GM21723 (cell line): ENCODE measurements around the gene ZBP1.

ENCODE experiments used
- ATAC-seq: cut with Tn5 transposase; IDR thresholded peaks from one replicate; pipeline ENCODE4 v1.9.1; 2021; ENCODE audit warnings: mild to moderate bottlenecking, moderate library complexity; ENCODE audit not compliant: unreplicated experiment

ZBP1 gene

GRCh38 chr20:57576617-57577550 lies 43.3 kb downstream of the ZBP1 start:
- ATAC-seq: no peak

- ATAC-seq: no peak
Observed at GRCh38 chr20:57576002-57576401, 44.2 kb downstream of the ZBP1 start.

DNA sequence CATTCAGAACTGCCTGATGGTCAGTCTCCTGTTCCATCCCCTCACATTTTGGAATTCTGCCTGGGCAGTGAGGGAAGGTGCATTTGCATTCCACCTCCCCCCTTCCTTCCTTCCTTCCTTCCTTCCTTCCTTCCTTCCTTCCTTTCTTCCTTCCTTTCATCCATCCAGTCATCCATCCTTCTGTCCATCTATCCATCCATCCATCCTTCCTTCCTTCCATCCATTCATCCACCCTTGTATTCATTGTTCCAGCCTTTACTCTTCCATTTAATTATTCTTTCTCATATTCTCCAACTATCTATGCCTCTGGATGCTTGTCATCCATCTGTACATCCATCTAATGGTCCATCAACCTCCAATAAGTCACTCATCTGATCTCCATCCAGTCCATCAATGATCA lies 45.3 kb downstream of the ZBP1 start:
- no peak for ATAC-seq

DNA sequence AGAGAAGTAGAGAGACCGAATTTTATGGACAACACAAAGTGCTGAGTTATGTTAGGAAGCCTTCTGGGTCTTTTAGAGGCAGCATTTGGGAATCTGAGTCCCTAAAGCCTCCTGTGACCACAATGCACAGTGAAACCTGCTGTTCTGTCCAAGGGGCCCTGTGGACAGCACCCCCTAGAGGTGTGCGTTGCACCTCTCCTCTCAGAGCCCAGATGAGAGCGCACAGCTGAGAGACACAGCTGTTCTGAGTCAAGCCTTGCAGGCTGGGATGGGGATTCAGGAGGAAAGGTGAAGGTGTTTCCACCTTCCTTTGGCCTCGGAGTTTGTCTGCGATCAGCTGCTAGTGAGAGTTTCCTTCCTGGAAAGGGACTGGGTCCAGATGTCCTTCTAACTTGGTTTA lies 46.3 kb downstream of the ZBP1 start:
- ATAC-seq: no peak

GRCh38 chr20:57573242-57573641 lies 47.0 kb downstream of the ZBP1 start:
- ATAC-seq: no peak

GRCh38 chr20:57571782-57572416 lies 48.3 kb downstream of the ZBP1 start:
- ATAC-seq: no peak

DNA sequence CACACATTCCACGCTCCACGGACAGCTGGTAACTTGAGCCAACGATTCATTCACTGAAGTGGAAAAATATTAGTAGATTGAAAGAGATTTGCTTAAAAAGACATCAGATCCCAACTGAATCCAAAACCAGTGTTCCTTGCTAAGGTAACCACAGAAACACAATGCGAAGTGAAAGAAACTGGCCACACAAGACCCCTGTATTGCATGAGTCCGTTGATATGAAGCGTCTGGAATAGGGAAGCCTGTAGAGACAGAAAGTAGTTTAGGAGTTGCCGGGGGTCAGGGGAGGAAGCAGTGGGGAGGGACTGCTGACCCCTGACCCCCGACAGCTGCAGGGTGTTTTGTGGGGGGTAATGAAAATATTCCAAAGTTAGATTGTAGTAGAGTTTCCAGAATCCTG lies 49.3 kb downstream of the ZBP1 start:
- no peak for ATAC-seq

GRCh38 chr20:57570145-57570850 lies 49.9 kb downstream of the ZBP1 start:
- no peak for ATAC-seq

GRCh38 chr20:57568960-57569359 lies 51.3 kb downstream of the ZBP1 start:
- ATAC-seq: no peak

GRCh38 chr20:57568088-57568896 lies 51.9 kb downstream of the ZBP1 start:
- no peak for ATAC-seq

GRCh38 chr20:57567471-57568079 lies 52.7 kb downstream of the ZBP1 start:
- ATAC-seq: no peak

- ATAC-seq: no peak
Observed at GRCh38 chr20:57566803-57567459, 53.3 kb downstream of the ZBP1 start.

DNA sequence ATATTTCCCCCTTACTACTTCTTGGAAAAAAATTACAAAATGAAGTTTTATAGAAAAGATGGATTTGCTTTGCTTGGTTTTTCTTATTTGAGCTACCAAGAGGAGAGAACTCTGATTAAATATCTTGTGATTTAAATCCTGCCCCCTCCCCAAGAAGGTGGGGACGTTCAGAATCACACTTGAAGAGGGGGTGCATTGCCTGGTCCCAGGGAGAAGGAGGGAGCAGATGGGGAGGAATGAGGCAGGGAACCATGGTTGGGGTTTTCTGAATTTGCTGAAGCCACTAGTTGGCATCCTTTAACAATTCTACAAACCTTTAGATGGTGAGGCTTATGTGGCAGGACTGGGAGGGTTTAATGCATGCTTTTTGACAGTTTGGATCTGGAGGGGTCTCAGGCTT lies 53.8 kb downstream of the ZBP1 start:
- no peak for ATAC-seq

GRCh38 chr20:57564951-57565642 lies 55.1 kb downstream of the ZBP1 start:
- ATAC-seq: no peak

- no peak for ATAC-seq
Observed at GRCh38 chr20:57564180-57564802, 55.9 kb downstream of the ZBP1 start.

DNA sequence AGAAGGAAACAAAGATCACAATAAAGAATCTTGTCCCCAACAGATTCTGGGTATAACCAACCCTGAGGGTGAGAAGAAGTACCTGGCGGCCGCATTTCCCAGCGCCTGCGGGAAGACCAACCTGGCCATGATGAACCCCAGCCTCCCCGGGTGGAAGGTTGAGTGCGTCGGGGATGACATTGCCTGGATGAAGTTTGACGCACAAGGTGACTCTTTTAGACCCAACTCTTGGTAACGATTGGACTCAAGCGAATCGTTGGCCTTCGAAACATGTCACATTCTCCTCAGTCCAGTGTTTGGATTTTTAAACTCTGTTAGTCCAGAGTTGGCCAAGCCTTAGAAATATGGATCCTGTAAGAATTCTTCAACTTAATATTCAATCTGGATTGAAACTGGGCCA lies 56.7 kb downstream of the ZBP1 start:
- no peak for ATAC-seq

- ATAC-seq: no peak
Observed at GRCh38 chr20:57562541-57563465, 57.4 kb downstream of the ZBP1 start.
